Activated CD4-positive, alpha-beta memory T cell treated with anti-CD3 and anti-CD28 coated beads for 36 hours (primary cell): ENCODE results near the gene LRRC49. TPM values are rescaled to one million over a fixed set of nuclear protein-coding genes. Genes with fewer than 3 reads are reported as not detected.
"Not testable (repeated sequence)": the region's sequence is repeated elsewhere in the genome, so short reads cannot be mapped to it uniquely, and the experiment has no call there.

Experiments
- CTCF ChIA-PET: fragments of 350-600 bp; sonication (Branson Sonifier 250); formaldehyde crosslinking; loops from one replicate; lab custom pipeline; 2021; ENCODE audit warnings: antibody characterized with exemption, inconsistent platforms; lab: Charles Lee
- POLR2A ChIA-PET: fragments of 350-600 bp; sonication (Branson Sonifier 250); formaldehyde crosslinking; loops from one replicate; lab custom pipeline; 2021; ENCODE audit warnings: antibody characterized with exemption; lab: Charles Lee
- DNase-seq: peaks from one replicate; pipeline ENCODE4 v3.0.0-alpha.2; 2020
- H3K27ac Mint-ChIP-seq: one replicate; pipeline ENCODE4 v1.8.0; 2021; ENCODE audit warnings: mixed read lengths
- H3K27me3 Mint-ChIP-seq: one replicate; pipeline ENCODE4 v1.8.0; 2021; ENCODE audit warnings: mixed read lengths
- H3K36me3 Mint-ChIP-seq: one replicate; pipeline ENCODE4 v1.8.0; 2021; ENCODE audit warnings: mixed read lengths
- H3K4me1 Mint-ChIP-seq: one replicate; pipeline ENCODE4 v1.8.0; 2021; ENCODE audit warnings: low read depth, mixed read lengths
- H3K4me3 Mint-ChIP-seq: one replicate; pipeline ENCODE4 v1.8.0; 2021; ENCODE audit warnings: mild to moderate bottlenecking, mixed read lengths
- H3K9me3 Mint-ChIP-seq: one replicate; pipeline ENCODE4 v1.8.0; 2021; ENCODE audit warnings: mixed read lengths
- intact Hi-C: fragments of 100-400 bp; cut with micrococcal nuclease; formaldehyde crosslinking; loops from one replicate; pipeline ENCODE4 v1.15.1; 2023
- total RNA-seq, 2 experiments: library from RNA; stranded (reverse); gene quantifications; one replicate each; pipeline ENCODE4 v1.2.3, GENCODE V29; 2021

LRRC49 gene
- total RNA-seq, 2 experiments from 2014 or later = 0.26 to 0.46 TPM

GRCh38 chr15:70871490-70871889, 21.1 kb upstream of the LRRC49 start:
- H3K4me3 Mint-ChIP-seq, H3K9me3 Mint-ChIP-seq, H3K4me1 Mint-ChIP-seq, intact Hi-C loops, CTCF ChIA-PET, H3K27ac Mint-ChIP-seq, DNase-seq, H3K36me3 Mint-ChIP-seq, POLR2A ChIA-PET: not testable (repeated sequence)
- H3K27me3 Mint-ChIP-seq = peaks cover 22% of the 10 kb centered on the region

- Mint-ChIP-seq H3K9me3 (no peaks in the 10 kb centered on the region), H3K4me3 (no peak overlapping the region), H3K27ac (no peak overlapping the region), H3K27me3 (peaks cover 24% of the 10 kb centered on the region), H3K36me3 (no peaks in the 10 kb centered on the region), H3K4me1 (no peaks in the 10 kb centered on the region)
- intact Hi-C loops = no loop called here
- DNase-seq = no peak
- POLR2A ChIA-PET = no interaction called here
- CTCF ChIA-PET = no interaction called here
These were observed 19.2 kb upstream of the LRRC49 start for GRCh38 chr15:70873232-70874054.

GRCh38 chr15:70875001-70875782, 17.4 kb upstream of the LRRC49 start:
- no peak for DNase-seq
- POLR2A ChIA-PET = no interaction called here
- intact Hi-C loops = no loop called here
- no peaks in the 10 kb centered on the region for H3K36me3 Mint-ChIP-seq
- H3K27ac Mint-ChIP-seq = no peak overlapping the region
- no peaks in the 10 kb centered on the region for H3K9me3 Mint-ChIP-seq
- no peak overlapping the region for H3K4me3 Mint-ChIP-seq
- peaks cover 30% of the 10 kb centered on the region for H3K27me3 Mint-ChIP-seq
- no peaks in the 10 kb centered on the region for H3K4me1 Mint-ChIP-seq
- CTCF ChIA-PET = no interaction called here

GRCh38 chr15:70876011-70876410, 16.6 kb upstream of the LRRC49 start:
- Mint-ChIP-seq H3K27ac (no peak overlapping the region), H3K27me3 (peaks cover 30% of the 10 kb centered on the region), H3K9me3 (no peaks in the 10 kb centered on the region), H3K36me3 (no peaks in the 10 kb centered on the region), H3K4me3 (no peak overlapping the region), H3K4me1 (no peaks in the 10 kb centered on the region)
- DNase-seq = no peak
- POLR2A ChIA-PET = no interaction called here
- intact Hi-C loops = no loop called here
- CTCF ChIA-PET = no interaction called here

GRCh38 chr15:70876683-70877082, 15.9 kb upstream of the LRRC49 start:
- Mint-ChIP-seq H3K27me3 (peaks cover 30% of the 10 kb centered on the region), H3K27ac (no peak overlapping the region), H3K9me3 (no peaks in the 10 kb centered on the region), H3K4me3 (no peak overlapping the region), H3K4me1 (no peaks in the 10 kb centered on the region), H3K36me3 (no peaks in the 10 kb centered on the region)
- DNase-seq = no peak
- CTCF ChIA-PET = no interaction called here
- intact Hi-C loops = no loop called here
- POLR2A ChIA-PET = no interaction called here

- H3K9me3 Mint-ChIP-seq = no peaks in the 10 kb centered on the region
- intact Hi-C loops = no loop called here
- H3K4me1 Mint-ChIP-seq = no peaks in the 10 kb centered on the region
- no peak overlapping the region for H3K4me3 Mint-ChIP-seq
- H3K27me3 Mint-ChIP-seq = peaks cover 33% of the 10 kb centered on the region
- DNase-seq = no peak
- H3K27ac Mint-ChIP-seq = no peak overlapping the region
- CTCF ChIA-PET = no interaction called here
- POLR2A ChIA-PET = no interaction called here
- no peaks in the 10 kb centered on the region for H3K36me3 Mint-ChIP-seq
These were observed 13.2 kb upstream of the LRRC49 start for GRCh38 chr15:70879401-70879800.

- intact Hi-C loops = no loop called here
- Mint-ChIP-seq H3K4me3 (no peak overlapping the region), H3K27ac (no peak overlapping the region), H3K9me3 (no peaks in the 10 kb centered on the region), H3K4me1 (no peaks in the 10 kb centered on the region), H3K27me3 (peaks cover 26% of the 10 kb centered on the region), H3K36me3 (no peaks in the 10 kb centered on the region)
- CTCF ChIA-PET = no interaction called here
- no peak for DNase-seq
- POLR2A ChIA-PET = no interaction called here
These were observed 11.8 kb upstream of the LRRC49 start for GRCh38 chr15:70880781-70881180.

- ChIA-PET CTCF (no interaction called here), POLR2A (no interaction called here)
- Mint-ChIP-seq H3K27ac (no peak overlapping the region), H3K9me3 (no peaks in the 10 kb centered on the region), H3K4me3 (no peak overlapping the region), H3K4me1 (no peaks in the 10 kb centered on the region), H3K27me3 (peaks cover 21% of the 10 kb centered on the region), H3K36me3 (no peaks in the 10 kb centered on the region)
- intact Hi-C loops = no loop called here
- DNase-seq = no peak
These were observed 10.3 kb upstream of the LRRC49 start for GRCh38 chr15:70882361-70882760.

- Mint-ChIP-seq H3K27ac (peak overlapping the region; percentile 24), H3K9me3 (no peaks in the 10 kb centered on the region), H3K4me1 (peaks cover 9% of the 10 kb centered on the region), H3K27me3 (peaks cover 39% of the 10 kb centered on the region), H3K36me3 (peaks cover 5% of the 10 kb centered on the region), H3K4me3 (peak overlapping the region; percentile 84)
- CTCF ChIA-PET = interaction anchor here (1.4 to 1.5 kb wide), 2 partner anchors 15 to 68 kb away, joined by 3 to 4 read pairs; no protein-coding TSS in a partner anchor
- POLR2A ChIA-PET = no interaction called here
- DNase-seq = peak; percentile 11
- intact Hi-C loops = no loop called here
These were observed 410 bp downstream of the LRRC49 start for GRCh38 chr15:70892912-70893560.

GRCh38 chr15:70902107-70902506, 9.5 kb downstream of the LRRC49 start:
- Mint-ChIP-seq H3K27me3 (peaks cover 16% of the 10 kb centered on the region), H3K4me1 (no peaks in the 10 kb centered on the region), H3K27ac (no peak overlapping the region), H3K36me3 (no peaks in the 10 kb centered on the region), H3K9me3 (peaks cover 3% of the 10 kb centered on the region), H3K4me3 (no peak overlapping the region)
- CTCF ChIA-PET = no interaction called here
- no peak for DNase-seq
- POLR2A ChIA-PET = no interaction called here
- intact Hi-C loops = no loop called here

GRCh38 chr15:70906842-70907241, 14.2 kb downstream of the LRRC49 start:
- H3K4me3 Mint-ChIP-seq = no peak overlapping the region
- peaks cover 15% of the 10 kb centered on the region for H3K27me3 Mint-ChIP-seq
- intact Hi-C loops = no loop called here
- POLR2A ChIA-PET = no interaction called here
- H3K36me3 Mint-ChIP-seq = no peaks in the 10 kb centered on the region
- H3K27ac Mint-ChIP-seq = no peak overlapping the region
- peaks cover 18% of the 10 kb centered on the region for H3K9me3 Mint-ChIP-seq
- DNase-seq = no peak
- CTCF ChIA-PET = interaction anchor here (1.3 to 1.4 kb wide), 2 partner anchors 12 to 14 kb away, joined by 3 to 4 read pairs; partner anchors contain the start of genes LRRC49 and THAP10
- no peaks in the 10 kb centered on the region for H3K4me1 Mint-ChIP-seq
